CD1c-positive myeloid dendritic cell (primary cell): ENCODE data around the gene ZC3HAV1L.
"Not testable (repeated sequence)": the region's sequence is repeated elsewhere in the genome, so short reads cannot be mapped to it uniquely, and the experiment has no call there.

Experiments
- DNase-seq: peaks from one replicate; pipeline ENCODE4 v3.0.0-alpha.2; 2016; ENCODE audit errors: extremely low spot score

Gene ZC3HAV1L

DNA sequence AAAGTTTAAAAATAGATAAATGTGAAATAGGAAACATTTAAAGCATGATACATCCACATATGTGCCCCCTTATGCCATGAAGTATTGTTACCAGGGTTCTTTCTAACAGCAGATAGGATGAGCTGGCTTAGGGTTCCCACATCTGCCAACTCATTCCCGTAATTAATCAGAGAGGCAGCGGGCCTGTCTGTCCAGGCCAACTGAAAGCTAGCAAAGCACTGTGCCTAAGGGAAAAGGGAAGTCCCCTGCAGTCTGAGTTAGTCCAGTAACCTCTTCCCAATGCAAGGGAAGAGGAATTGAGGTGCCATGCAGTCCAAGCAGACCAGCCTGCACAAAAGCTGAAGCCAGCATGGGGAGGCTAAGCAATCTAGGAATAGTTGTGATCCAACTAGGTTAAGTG lies 18.3 kb upstream of the ZC3HAV1L start:
- DNase-seq = no peak

DNA sequence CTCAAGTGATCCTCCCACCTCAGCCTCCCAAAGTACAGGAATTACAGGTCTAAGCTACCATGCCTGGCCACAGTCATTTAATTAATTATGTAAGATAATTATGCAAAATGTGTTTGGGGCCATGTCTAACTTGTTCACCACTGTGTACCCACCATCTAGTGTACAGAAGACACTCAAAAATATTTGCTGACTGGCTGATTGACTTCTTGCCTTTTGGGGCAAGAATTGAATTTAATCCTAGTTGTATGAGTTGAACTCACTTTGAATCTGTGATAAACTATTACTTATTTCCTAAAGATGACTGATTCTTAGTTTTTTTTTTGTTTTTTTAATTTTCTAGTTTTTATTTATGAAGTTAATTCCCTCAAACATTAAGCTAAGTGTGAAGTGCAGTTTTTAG lies 15.8 kb upstream of the ZC3HAV1L start:
- no peak for DNase-seq

DNA sequence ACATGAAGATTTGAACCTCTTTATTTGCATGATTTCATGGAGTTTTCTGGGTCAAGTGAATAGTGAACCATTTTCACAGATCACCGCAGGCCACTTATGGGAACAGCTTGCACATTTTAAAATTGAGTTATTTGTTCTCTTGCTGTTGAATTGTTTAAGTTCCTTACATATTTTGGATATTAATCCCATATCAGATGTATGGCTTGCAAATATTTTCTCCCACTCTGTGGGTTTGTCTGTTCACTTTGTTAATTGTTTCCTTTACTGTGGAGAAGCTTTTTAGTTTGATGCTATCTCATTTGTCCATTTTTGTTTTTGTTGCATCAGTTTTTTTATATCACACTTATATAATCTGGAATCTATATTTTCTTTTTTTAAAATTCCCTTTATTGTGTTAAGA lies 14.1 kb upstream of the ZC3HAV1L start:
- no peak for DNase-seq

DNA sequence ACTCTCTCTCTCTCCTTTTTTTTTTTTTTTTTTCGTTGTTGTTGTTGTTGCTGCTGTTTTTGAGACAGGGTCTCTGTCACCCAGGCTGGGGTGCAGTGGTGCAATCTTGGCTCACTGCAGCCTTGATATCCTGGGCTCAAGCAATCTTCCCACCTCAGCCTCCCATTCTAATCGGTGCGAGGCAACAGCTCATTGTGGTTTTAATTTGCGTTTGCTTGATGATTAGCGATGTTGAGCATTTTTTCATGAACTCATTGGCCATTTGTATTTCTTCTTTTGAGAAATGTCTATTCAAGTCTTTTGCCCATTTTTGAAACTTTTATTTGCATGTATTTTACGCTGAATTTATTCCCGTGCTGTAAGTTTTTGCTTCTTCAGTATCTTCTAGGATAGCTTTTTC lies 13.3 kb upstream of the ZC3HAV1L start:
- no peak for DNase-seq

DNA sequence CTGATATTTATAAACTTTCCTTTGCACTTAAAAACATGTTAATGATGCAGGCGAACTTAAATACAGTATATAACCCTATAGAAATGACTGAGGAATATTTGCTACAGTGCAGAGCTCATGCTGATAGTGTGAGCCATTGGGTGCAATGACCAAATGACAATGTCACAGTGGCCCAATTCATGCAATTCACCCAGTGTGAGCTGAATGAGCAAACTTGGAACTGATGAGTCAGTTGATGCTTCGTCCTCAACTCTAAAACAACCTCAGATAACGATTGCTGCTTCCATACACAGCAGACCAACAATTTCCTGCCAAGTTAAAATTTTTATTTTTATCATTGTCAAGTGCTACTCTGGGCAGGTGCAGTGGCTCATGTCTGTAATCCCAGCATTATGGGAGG lies 12.1 kb upstream of the ZC3HAV1L start:
- DNase-seq = no peak

DNA sequence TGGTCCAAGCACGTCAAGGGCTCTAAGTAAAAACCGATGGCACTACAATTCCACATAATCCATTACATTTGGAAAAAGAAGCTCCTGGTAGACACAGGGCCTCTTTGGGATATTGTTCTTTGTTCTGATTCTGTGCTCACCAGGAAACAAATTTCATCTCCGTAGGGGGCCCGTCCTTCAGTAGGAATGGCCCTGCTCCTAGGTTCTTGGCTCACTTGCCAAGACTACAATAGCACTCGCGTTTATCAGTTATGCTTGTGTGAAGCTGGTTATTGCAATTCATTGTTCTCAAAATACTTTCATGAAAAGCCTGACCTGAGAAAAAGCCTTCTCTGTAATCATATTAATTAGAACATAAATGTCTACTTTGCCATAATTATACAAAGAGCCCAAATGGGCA lies 10.3 kb upstream of the ZC3HAV1L start:
- DNase-seq = no peak

DNA sequence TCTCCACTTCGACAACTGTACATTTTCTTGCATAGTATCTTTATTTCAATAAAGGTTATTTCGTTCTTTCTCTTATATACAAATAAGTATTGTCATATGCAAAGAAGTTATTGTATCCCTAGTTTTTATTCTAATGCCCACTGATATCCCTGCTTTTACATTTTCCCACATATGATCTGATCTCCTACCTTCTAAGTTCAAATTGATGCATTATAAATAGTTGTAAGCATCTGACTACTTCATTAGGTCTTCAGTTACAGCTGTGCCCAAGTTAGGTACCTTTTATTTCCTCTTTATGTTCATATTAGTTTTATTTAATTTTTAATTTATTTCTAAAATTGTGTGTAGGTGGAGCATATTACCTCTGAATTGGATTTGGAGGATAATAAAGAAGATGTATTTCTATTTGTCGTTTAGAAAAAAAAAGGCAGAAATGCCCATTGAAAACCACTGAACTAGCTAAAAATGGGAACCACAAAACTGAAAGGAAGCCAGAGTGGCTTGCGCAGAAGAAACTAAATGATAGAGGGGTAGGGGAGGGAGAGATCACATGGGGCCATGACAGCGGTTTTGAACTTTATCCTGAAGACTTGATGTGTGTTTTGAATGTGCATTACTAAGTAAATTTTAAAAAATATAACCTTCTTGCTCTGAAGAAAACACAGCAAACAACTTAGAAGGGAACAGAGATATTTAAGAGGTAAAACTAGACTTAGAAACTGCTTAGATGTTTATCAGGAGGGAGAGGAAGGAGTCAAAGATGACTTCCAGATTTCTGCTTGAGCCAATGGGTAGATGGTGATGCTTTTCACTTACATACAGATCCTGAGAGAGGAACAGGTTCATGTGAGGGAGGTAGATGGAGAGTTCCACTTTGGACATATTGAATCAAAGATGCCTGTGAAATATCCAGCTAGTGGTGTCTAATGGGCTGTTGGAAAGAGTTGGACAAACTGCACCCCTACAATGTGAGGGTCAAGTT lies 9.3 kb upstream of the ZC3HAV1L start:
- peak; percentile 12 for DNase-seq

DNA sequence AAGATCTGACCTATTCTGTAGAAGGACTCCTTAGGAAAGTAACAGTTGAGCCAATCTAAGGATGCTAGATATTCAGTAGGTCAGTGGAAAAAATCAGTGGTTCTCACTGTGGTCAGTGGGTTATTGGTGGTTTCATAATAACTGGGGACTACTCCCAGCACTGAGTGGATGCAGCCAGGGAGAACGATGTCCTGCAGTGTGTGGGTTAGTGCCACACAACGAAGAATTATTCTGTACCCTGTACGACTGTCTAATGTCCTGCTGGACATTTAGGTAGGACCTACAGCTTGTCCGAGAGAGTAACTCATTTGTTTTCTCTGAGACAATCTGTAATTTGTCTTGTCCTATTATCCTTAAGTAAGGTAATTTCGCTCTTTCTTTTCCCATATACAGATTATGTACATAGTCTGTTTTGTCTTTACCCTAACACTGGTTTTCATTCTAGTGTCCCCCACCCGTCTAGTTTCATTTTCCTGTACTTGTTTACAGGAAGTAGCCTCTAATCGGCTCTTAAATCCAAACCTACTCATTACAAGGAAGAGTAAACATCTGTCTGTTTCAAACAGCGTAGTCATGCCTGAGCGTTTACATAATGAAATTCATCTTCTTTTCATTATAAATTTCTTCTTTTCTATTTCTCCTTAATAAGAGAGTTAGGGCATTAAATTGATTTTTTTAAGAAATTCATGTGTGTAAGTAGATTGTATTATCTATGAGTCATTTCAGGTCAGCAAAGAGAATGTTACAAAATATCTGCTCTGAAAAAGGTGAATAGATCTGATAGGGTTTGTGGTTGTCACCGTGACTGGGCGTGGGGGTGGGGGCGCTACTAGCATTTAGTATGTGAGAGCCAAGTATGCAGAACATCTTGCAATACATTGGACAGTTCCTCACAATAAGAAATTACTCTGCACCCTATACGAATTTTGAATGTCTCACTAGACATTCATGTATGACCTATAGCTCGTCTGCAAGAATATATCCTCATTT lies 8.3 kb upstream of the ZC3HAV1L start:
- DNase-seq = peak; percentile 30

DNA sequence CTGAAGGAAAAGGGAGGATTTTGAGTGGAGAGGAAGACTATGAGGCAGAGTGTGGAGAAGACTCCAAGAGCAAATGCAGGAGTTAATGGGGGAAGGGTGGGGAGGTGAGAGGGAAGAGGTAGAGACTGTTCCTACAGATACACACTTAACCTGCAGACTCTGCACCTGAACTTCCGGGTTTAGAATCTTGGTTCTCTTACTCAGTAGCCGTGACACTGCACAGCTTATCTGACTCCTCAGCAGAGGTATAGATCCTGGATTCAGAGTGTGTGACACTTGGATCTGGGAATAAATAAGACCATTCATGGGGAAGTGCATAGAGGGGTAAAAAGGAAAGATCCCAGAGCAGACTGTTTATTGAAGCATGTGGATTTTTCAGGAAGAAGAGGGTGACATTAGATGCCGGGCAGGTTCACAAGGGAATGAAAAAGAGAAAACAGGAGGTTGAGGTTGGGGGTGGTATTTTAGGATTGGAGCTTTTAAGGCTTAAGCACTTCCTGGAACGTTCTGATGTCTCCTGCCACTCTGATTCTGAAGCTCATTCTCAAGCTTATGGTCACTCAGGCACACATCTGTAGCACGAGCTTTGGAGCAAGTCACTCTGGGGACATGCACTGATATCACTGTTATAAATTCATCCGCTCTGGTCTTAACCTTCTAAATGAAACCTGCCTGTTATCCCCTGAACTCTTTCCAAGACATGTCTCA lies 5.7 kb upstream of the ZC3HAV1L start:
- no peak for DNase-seq

DNA sequence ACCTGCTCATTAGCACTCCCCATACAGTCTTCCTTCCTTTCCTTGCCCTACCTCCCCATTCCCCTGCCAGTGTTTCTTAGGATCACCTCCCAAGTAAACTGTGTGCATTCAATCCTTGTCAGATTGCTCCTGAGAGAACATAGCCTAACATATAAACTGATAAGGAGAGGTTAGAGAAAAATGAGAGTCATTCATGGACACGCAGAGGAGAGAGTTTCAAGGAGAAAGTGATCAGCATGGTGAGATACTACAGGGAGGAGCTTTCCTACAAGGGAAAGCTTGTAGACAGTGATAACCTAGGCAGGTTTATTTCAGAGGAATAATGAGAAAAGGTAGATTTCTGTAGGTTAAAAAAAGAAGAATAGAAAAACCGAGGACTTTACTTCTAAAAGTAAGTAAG lies 2.8 kb upstream of the ZC3HAV1L start:
- no peak for DNase-seq

DNA sequence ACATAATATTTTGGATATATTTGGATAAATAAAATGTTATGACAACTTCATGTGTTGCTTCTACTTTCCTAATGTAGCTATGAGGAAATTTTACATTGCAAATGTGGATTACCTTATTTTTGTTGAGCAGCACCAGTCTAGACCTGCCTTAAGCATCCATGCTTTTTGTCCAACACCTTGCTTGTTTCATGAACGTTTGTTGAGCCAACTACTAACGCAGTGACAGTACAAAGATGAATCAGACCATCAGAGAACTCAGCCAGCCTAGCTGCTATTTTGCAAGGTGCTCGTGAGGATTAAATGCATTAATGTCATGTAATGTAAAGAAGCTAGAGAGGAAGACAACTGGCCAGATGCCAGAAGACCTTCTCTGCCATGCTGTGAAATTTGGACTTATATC lies 1.1 kb upstream of the ZC3HAV1L start:
- no peak for DNase-seq

DNA sequence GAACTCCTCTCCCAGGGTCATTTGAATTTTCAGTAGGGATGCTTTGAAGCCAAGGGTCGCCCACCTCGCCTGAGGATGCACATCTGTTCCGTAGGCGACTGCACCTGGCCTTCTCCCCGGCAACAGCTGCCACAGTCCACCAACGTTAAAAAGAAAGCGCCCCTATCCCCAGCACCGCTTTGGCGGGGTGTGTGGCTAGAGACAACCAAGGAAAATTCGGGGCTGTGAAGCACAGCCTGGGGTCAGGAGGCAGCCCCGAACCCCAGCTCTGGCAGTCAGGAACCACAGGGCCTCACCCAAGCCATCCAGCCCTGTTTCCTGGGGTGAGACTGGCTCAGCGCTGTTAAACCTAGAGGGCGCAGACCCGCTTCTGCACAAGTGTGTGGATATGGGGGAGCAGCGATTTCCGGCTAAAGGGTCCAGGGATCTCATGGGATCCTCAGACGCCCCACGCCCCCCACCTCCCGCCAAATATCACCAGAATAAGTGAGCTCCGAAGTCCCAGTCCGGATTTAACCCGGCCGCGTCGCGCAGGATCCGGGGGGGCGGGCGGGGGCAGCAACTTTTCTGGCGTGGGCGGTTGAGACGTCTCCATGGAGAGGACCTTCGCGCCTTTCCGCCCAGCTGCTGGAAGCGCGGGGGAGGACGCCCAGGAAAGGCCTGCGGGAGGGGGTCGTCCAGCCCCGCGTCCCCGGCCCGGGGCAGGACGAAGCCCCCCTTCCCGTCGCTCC lies 822 bp downstream of the ZC3HAV1L start:
- DNase-seq = no peak

DNA sequence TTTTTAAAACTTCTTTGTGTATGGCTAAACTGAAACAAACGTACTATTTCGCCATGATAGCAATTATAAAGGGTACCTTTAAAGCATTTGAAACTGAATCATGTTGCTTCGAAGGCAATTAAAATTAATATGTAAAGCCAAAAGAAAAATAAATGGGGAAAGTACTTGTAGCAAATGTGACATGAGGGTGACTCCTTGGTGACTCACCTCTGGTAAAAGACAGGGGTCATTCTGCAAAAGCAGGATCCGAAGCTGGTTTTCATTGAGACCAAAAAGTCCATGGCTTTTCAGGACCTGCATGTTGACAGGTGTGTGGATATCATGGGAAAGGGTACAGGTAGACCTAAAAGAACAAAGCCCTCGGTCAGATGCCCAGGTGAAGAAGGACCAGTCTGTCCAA lies 1.5 kb downstream of the ZC3HAV1L start:
- DNase-seq = no peak

DNA sequence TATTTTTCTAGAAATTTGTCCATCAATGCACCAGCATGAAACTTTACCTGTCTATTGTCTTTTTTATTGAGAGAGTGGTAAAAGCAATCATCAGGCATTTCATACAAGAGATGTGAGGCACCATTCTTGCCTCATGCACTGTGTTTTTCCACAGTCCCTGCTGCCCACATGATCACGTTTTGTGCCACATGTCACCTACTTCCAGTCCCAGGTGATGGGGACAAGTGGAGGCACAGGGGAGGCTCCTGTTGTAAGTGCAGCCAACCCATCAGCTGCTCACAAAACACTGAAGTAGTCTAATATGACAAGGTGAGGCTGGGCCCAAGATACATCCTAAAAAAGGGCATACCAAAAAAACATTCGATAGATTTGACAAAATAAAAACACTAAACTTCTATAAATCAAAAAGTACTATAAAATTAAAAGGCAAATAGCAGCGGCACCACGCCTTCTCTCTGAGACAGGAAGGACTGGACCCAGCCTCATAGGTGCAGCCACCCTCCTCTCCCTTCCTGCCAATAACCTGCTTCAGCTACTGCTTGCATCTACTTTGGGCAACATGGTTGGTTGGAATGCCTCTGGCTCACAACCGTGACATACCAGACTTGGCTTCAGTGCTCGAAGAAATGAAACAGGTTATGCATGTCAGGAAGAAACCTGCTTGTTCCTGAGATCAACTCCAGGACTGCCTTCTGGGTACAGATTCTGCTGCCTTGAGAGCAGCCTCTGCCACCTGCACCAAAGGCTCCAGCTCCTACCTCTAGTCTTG lies 2.3 kb downstream of the ZC3HAV1L start:
- DNase-seq = no peak

DNA sequence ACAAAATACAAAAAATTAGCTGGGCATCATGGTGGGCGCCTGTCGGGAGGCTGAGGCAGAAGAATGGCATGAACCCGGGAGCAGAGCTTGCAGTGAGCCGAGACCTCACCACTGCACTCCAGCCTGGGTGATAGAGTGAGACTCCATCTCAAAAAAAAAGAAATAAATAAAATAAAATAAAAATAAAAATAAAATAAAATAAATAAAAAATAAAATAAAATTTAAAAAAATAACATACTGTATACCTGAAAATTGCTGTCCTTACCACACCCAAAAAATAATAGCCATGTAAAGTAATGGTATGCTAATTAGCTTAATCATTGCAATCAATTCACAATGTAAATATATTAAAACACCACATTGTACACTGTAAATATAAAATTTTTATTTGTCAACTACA lies 3.4 kb downstream of the ZC3HAV1L start:
- DNase-seq = no peak

DNA sequence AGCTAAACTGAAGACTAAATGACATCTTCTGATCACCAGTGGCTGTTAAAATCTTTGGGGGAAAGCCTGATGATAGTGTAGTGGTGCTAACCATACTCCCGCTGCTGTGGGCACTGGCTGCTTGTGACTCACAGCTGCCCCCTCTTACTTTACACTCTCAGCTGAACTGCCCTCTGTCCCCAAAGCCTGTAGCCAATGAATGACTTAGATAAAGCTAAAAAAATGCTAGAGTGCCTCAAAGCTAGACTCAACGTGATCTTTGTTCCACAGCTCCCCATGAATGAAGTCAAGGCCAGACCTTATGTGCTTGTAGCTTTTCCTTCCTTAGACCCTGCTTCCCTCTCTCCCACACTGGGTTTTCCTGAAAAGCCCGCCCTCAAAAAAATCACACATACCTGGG lies 6.5 kb downstream of the ZC3HAV1L start:
- no peak for DNase-seq

DNA sequence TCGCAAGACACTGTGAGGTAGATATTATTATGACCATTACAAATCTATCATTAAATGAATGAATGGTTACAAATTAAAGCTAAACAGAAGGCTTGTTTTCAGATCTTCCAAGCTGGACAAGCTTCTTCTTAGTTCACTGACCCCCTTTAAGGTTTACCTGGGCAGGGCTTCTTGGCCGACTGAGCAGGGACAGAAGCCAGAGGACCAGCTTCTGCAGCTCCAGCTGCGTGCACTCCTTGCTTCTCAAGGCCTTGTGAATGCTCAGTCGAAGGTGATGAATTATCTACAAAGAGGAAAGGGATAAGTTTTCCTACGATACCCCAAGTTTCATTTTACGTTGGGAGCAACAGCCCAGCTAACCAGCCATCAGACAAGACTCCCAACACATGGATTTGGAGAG lies 9.3 kb downstream of the ZC3HAV1L start:
- no peak for DNase-seq

DNA sequence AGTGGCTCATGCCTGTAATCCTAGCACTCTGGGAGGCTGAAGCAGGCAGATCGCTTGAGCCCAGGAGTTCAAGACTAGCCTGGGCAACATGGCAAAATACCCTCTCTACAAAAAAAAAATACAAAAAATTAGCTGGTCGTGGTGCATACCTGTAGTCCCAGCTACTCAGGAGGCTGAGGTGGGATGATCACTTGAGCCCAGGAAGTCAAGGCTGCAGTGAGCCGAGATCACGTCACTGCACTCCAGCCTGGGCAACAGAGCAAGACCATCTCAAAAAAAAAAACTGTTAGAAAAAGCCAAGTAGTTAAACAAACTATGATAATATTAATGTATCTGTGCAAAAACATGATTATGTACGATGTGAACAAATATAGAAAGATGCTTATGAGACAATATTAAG lies 10.0 kb downstream of the ZC3HAV1L start:
- DNase-seq = not testable (repeated sequence)

DNA sequence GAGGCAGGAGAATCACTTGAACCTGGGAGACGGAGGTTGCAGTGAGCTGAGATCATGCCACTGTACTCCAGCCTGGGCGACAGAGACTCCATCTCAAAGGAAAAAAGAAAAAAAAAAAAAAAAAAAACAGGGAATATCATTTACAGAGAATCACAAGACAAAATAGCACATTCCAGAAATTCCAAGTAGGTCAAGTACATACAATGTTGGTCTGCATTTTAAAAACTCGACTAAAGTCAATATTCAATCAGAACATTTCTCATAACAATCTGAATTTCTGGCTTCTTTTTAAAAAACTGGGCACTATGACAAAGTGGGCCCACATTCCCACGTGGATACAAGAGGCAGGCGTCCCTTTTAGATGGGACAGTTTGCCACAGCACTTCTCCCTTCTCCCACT lies 12.8 kb downstream of the ZC3HAV1L start:
- no peak for DNase-seq

DNA sequence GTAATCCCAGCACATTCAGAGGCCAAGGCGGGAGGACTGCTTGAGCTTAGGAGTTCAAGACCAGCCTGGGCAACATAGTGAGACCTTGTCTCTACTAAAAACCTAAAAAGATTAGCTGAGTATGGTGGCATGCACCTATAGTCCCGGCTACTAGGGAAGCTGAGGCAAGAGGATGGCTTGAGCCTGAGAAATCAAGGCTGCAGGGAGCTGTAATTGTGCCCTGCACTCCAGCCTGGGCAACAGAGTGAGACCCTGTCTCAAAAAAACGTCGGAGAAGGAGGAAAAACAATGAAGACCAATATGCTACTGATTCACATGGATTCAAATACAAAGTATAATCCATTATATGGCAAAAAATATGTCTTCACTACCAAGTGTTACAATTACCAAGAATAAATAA lies 13.6 kb downstream of the ZC3HAV1L start:
- no peak for DNase-seq
